ENCODE measurements around the gene PRDM15. TPM values are rescaled to one million over a fixed set of nuclear protein-coding genes. Genes with fewer than 3 reads are reported as not detected.

Gene PRDM15
- total and polyA plus RNA-seq, 8 donors = 0.92 to 44.6 (median 3.4) TPM

DNA sequence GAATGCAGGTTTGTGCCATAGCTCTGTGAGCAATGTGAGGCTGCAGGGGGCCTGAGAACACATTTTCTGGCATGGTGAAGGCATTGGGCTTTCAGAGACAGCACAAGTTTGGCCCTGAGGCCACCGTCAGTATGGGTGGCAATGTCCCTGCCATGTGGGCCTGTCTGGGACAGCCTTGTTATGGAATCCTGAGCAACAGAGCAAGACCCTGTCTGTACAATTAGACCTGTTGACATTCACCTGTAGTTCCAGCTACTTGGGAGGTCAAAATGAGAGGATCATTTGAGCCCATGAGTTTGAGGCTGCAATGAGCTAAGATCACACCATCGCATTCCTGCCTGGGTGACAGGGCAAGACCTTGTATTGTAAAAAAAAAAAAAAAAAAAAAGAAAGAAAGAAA lies 35.6 kb downstream of the PRDM15 start:
- DNase-seq = no peak
- peaks cover 0 to 11% (median 4%) of the 10 kb centered on the region in 4 donors for H3K9me3 ChIP-seq
- intact Hi-C loops (cut with DNase I; ENCODE audit: low total_unique reads) = no loop called here
- H3K27ac ChIP-seq = no peak overlapping the region
- WGBS, 5 donors = 93 to 95% (median 93%) methylated on average over 2 of the region's 2 CpGs
- peaks cover 0 to 47% (median 37%) of the 10 kb centered on the region in 4 donors for H3K36me3 ChIP-seq
- H3K27me3 ChIP-seq = no peaks in the 10 kb centered on the region
- H3K4me1 ChIP-seq = no peaks in the 10 kb centered on the region
- H3K4me3 ChIP-seq = no peak overlapping the region
- TF ChIP-seq POLR2A (IDR thresholded peaks at IDR 0.05) (no peak), EP300 (IDR thresholded peaks at IDR 0.05) (no peak), CTCF (IDR thresholded peaks at IDR 0.05) (no peak), POLR2AphosphoS5 (IDR thresholded peaks at IDR 0.05) (no peak)

- intact Hi-C loops (cut with DNase I; ENCODE audit: low total_unique reads) = no loop called here
- TF ChIP-seq POLR2AphosphoS5 (IDR thresholded peaks at IDR 0.05) = no peak
These were observed 38.3 kb downstream of the PRDM15 start for GRCh38 chr21:41840880-41841279.

DNA sequence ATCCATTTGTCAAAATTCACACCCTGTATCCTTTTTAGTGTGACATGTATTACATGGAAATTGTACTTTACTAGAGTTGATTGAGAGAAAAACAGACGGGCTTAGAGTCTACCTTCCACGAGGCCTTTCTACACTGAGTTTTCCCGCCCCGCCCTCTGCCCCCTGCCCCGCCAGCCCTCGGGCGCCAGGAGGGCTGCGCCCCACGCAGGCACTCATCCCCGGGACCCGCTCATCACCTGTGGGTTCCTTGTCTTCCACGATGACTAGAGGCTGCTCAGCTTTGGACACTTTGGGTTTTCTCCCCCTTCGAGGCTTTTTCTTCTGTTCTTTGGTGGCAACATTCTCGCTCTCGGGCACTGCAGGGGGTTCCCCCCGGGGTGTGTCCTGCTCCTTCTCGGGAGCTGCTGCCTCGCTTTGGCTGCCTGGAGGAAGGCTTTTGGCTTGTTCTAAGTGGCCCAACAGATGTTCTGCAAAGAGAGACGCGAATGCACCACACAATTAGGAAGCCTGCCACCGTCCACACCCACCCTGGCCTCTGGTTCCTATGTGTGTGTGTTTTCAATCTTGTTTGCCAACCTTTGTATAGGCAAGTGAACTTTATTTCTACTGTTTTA lies 39.6 kb downstream of the PRDM15 start:
- 68 to 84% (median 78%) methylated on average over 21 of the region's 21 CpGs for WGBS, 5 donors
- TF ChIP-seq CTCF (IDR thresholded peaks at IDR 0.05) (no peak), POLR2A (IDR thresholded peaks at IDR 0.05) (no peak), EP300 (IDR thresholded peaks at IDR 0.05) (no peak), POLR2AphosphoS5 (IDR thresholded peaks at IDR 0.05) (no peak)
- Histone ChIP-seq H3K9me3 (peaks cover 0 to 11% (median 4%) of the 10 kb centered on the region in 4 donors), H3K27ac (no peak overlapping the region), H3K4me1 (no peaks in the 10 kb centered on the region), H3K36me3 (peaks cover 12 to 65% (median 53%) of the 10 kb centered on the region in 4 donors), H3K4me3 (no peak overlapping the region), H3K27me3 (no peaks in the 10 kb centered on the region)
- DNase-seq = no peak
- intact Hi-C loops (cut with DNase I; ENCODE audit: low total_unique reads) = no loop called here

More at GRCh38 chr21:41840880-41841279, 38.3 kb downstream of the PRDM15 start:
- 93 to 100% (median 99%) methylated on average over 1 of the region's 1 CpG for WGBS, 5 donors
- H3K36me3 ChIP-seq = peaks cover 12 to 58% (median 43%) of the 10 kb centered on the region in 4 donors
- DNase-seq = no peak
- no peaks in the 10 kb centered on the region for H3K27me3 ChIP-seq
- H3K9me3 ChIP-seq = peaks cover 0 to 11% (median 4%) of the 10 kb centered on the region in 4 donors
- no peaks in the 10 kb centered on the region for H3K4me1 ChIP-seq
- no peak overlapping the region for H3K27ac ChIP-seq
- no peak overlapping the region for H3K4me3 ChIP-seq

DNA sequence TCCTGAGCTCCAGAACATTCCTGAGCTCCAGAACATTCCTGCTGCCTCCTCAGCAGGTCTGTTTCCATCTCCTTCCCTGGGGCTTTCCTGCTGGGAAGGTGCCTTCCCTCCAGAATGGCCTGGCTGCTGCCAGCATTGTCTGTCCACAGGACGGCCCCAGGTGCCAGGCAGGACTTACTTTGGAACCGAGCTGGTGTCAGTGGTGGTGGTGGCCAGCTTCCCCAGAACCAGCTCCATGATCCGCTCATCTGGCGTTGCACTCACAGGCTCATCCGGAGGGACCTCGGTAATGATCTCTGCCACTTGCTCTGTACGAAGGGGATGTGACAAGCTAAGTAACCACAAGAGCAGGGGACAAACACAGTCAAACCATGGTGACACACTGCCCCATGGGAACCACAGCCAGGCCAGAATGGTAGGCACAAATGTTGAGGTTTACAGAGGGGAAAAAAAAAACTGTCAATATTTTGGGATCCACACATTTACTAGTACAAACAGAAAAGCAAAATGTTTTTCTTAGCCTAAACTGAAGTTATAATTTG lies 41.3 kb downstream of the PRDM15 start:
- intact Hi-C loops (cut with DNase I; ENCODE audit: low total_unique reads) = no loop called here
- no peak for DNase-seq
- no peak overlapping the region for H3K4me3 ChIP-seq
- peaks cover 0 to 11% (median 4%) of the 10 kb centered on the region in 4 donors for H3K9me3 ChIP-seq
- 73 to 85% (median 80%) methylated on average over 7 of the region's 7 CpGs for WGBS, 5 donors
- H3K36me3 ChIP-seq = peaks cover 16 to 82% (median 68%) of the 10 kb centered on the region in 4 donors
- TF ChIP-seq CTCF (IDR thresholded peaks at IDR 0.05) = no peak
- no peaks in the 10 kb centered on the region for H3K4me1 ChIP-seq
- H3K27me3 ChIP-seq = no peaks in the 10 kb centered on the region
- H3K27ac ChIP-seq = no peak overlapping the region

Data from stomach (tissue), 9 donors.